Esophagus muscularis mucosa (tissue), 4 donors: ENCODE data around the gene ZNF407. TPM values are rescaled to one million over a fixed set of nuclear protein-coding genes. Genes with fewer than 3 reads are reported as not detected.

Experiments
- DNase-seq: peaks from one replicate; pipeline ENCODE4 v3.0.0-alpha.2; 2017; ENCODE audit errors: extremely low spot score
- H3K27ac ChIP-seq, 4 donors: fragments of 200-600 bp; sonication (generic); replicated peaks in 1 of 4; 1 replicate in 3 of 4; 2 replicates in 1 of 4; pipeline ENCODE4 v1.5.1; 2016 to 2019; ENCODE audit warnings: mild to moderate bottlenecking in 1 of 4
- H3K27me3 ChIP-seq, 4 donors: fragments of 200-600 bp; sonication (generic); one replicate each; pipeline versions ENCODE4 v1.5.1 to v1.6.0; 2016 to 2019
- H3K36me3 ChIP-seq, 4 donors: fragments of 200-600 bp; sonication (generic); one replicate each; pipeline ENCODE4 v1.5.1; 2016 to 2019
- H3K4me1 ChIP-seq, 4 donors: fragments of 200-600 bp; sonication (generic); one replicate each; pipeline ENCODE4 v1.5.1; 2016 to 2019
- H3K4me3 ChIP-seq, 4 donors: fragments of 200-600 bp; sonication (generic); 1 replicate in 2 of 4; 2 replicates in 2 of 4; pipeline ENCODE4 v1.5.1; 2016 to 2019; ENCODE audit warnings: mild to moderate bottlenecking in 4 of 4, moderate library complexity in 1 of 4
- H3K9me3 ChIP-seq, 4 donors: fragments of 200-600 bp; sonication (generic); 1 replicate in 3 of 4; 2 replicates in 1 of 4; pipeline ENCODE4 v1.5.1; 2016 to 2019
- CTCF ChIP-seq, 3 experiments: fragments of 200-600 bp in 2 of 3; fragments of 450-650 bp in 1 of 3; sonication (generic) in 2 of 3; IDR thresholded peaks; one replicate each; pipeline ENCODE4 v1.5.1; 2017 to 2019; ENCODE audit warnings: antibody characterized with exemption in 3 of 3, mild to moderate bottlenecking in 2 of 3, moderate library complexity in 1 of 3
- EP300 ChIP-seq: sonication (generic); formaldehyde crosslinking; IDR thresholded peaks from one replicate; pipeline ENCODE4 v1.6.1; 2017; ENCODE audit warnings: antibody characterized with exemption
- POLR2A ChIP-seq: fragments of 450-650 bp; IDR thresholded peaks from one replicate; pipeline ENCODE4 v1.6.1; 2017; ENCODE audit warnings: antibody characterized with exemption, moderate library complexity, mild to moderate bottlenecking, low read depth
- POLR2AphosphoS5 ChIP-seq, 2 donors: sonication (generic); formaldehyde crosslinking; IDR thresholded peaks; one replicate each; pipeline ENCODE4 v1.6.1; 2017; ENCODE audit warnings: antibody characterized with exemption in 2 of 2
- WGBS: methylation state at CpG from one replicate; pipeline ENCODE4 v1.1.5; 2018; 5-methylcytosine and 5-hydroxymethylcytosine counted together
- intact Hi-C: fragments of 100-400 bp; cut with DNase I; formaldehyde crosslinking; loops from one replicate; pipeline ENCODE4 v1.15.1; 2023
- total RNA-seq, 4 donors: library from RNA; depleted of rRNA; stranded (reverse); fragments of >200 nt; gene quantifications; one replicate each; pipeline versions ENCODE4 v1.1.0 to v1.2.1, GENCODE V29; 2016

The ZNF407 gene
- total RNA-seq, 4 donors from 2014 or later = 13.9 to 19.1 (median 17.2) TPM

GRCh38 chr18:75073654-75074053 lies 476.0 kb downstream of the ZNF407 start:
- WGBS = 98% methylated on average over 4 of the region's 9 CpGs
- no peaks in the 10 kb centered on the region for H3K27me3 ChIP-seq
- peaks cover 0 to 8% (median 6%) of the 10 kb centered on the region in 4 donors for H3K4me1 ChIP-seq
- no peak overlapping the region for H3K27ac ChIP-seq
- DNase-seq = no peak
- no peak overlapping the region for H3K4me3 ChIP-seq
- no peak for TF ChIP-seq CTCF (IDR thresholded peaks at IDR 0.05)
- no peaks in the 10 kb centered on the region for H3K36me3 ChIP-seq
- intact Hi-C loops = no loop called here
- H3K9me3 ChIP-seq = peaks cover 0 to 17% (median 8%) of the 10 kb centered on the region in 4 donors

GRCh38 chr18:75074196-75075015 lies 476.7 kb downstream of the ZNF407 start:
- H3K27ac ChIP-seq = no peak overlapping the region
- H3K4me1 ChIP-seq = peaks cover 0 to 8% (median 6%) of the 10 kb centered on the region in 4 donors
- no peaks in the 10 kb centered on the region for H3K36me3 ChIP-seq
- DNase-seq = peak; percentile 78
- intact Hi-C loops = no loop called here
- no peaks in the 10 kb centered on the region for H3K27me3 ChIP-seq
- TF ChIP-seq CTCF (IDR thresholded peaks at IDR 0.05) = no peak
- TF ChIP-seq POLR2A = no peak
- TF ChIP-seq POLR2AphosphoS5 (IDR thresholded peaks at IDR 0.05) = no peak
- TF ChIP-seq EP300 = no peak
- H3K9me3 ChIP-seq = peaks cover 0 to 22% (median 8%) of the 10 kb centered on the region in 4 donors
- WGBS = 95% methylated on average over 12 of the region's 13 CpGs
- no peak overlapping the region for H3K4me3 ChIP-seq

- intact Hi-C loops = no loop called here
- H3K9me3 ChIP-seq = peaks cover 0 to 22% (median 8%) of the 10 kb centered on the region in 4 donors
- 66% methylated on average over 2 of the region's 3 CpGs for WGBS
- no peak for DNase-seq
- TF ChIP-seq CTCF (IDR thresholded peaks at IDR 0.05) = no peak
- TF ChIP-seq POLR2A = no peak
- no peak for TF ChIP-seq POLR2AphosphoS5 (IDR thresholded peaks at IDR 0.05)
- no peak for TF ChIP-seq EP300
- peaks cover 0 to 8% (median 6%) of the 10 kb centered on the region in 4 donors for H3K4me1 ChIP-seq
- no peak overlapping the region for H3K4me3 ChIP-seq
- no peaks in the 10 kb centered on the region for H3K27me3 ChIP-seq
- no peak overlapping the region for H3K27ac ChIP-seq
- H3K36me3 ChIP-seq = no peaks in the 10 kb centered on the region
Measured at GRCh38 chr18:75075016-75075305, 477.3 kb downstream of the ZNF407 start.

- no peak overlapping the region for H3K27ac ChIP-seq
- no peaks in the 10 kb centered on the region for H3K36me3 ChIP-seq
- TF ChIP-seq EP300 (no peak), POLR2AphosphoS5 (IDR thresholded peaks at IDR 0.05) (no peak), POLR2A (no peak), CTCF (IDR thresholded peaks at IDR 0.05) (no peak)
- no peaks in the 10 kb centered on the region for H3K27me3 ChIP-seq
- no peak overlapping the region for H3K4me3 ChIP-seq
- no peak for DNase-seq
- peaks cover 0 to 8% (median 4%) of the 10 kb centered on the region in 4 donors for H3K4me1 ChIP-seq
- intact Hi-C loops = no loop called here
- H3K9me3 ChIP-seq = peaks cover 0 to 22% (median 7%) of the 10 kb centered on the region in 4 donors
- WGBS = 100% methylated on average over 3 of the region's 12 CpGs
Measured at GRCh38 chr18:75075429-75075841, 477.8 kb downstream of the ZNF407 start.

- Histone ChIP-seq H3K36me3 (no peaks in the 10 kb centered on the region), H3K27ac (no peak overlapping the region), H3K4me3 (no peak overlapping the region), H3K27me3 (no peaks in the 10 kb centered on the region), H3K9me3 (peaks cover 0 to 22% (median 7%) of the 10 kb centered on the region in 4 donors), H3K4me1 (peaks cover 0 to 8% (median 3%) of the 10 kb centered on the region in 4 donors)
- intact Hi-C loops = no loop called here
- WGBS = 95% methylated on average over 5 of the region's 5 CpGs
- TF ChIP-seq EP300 (no peak), CTCF (IDR thresholded peaks at IDR 0.05) (no peak), POLR2AphosphoS5 (IDR thresholded peaks at IDR 0.05) (no peak), POLR2A (no peak)
- no peak for DNase-seq
Measured at GRCh38 chr18:75076286-75076685, 478.6 kb downstream of the ZNF407 start.
